Prostate gland (tissue), 2 donors: ENCODE measurements around the gene ESR1. TPM values are rescaled to one million over a fixed set of nuclear protein-coding genes. Genes with fewer than 3 reads are reported as not detected.

ENCODE experiments used
- DNase-seq: peaks from one replicate; pipeline ENCODE4 v3.0.0-alpha.2; 2019; ENCODE audit warnings: low spot score
- H3K27ac ChIP-seq, 2 donors: fragments of 200-600 bp; sonication (generic); 2 replicates each; pipeline ENCODE4 v1.5.1; 2017 to 2019
- H3K27me3 ChIP-seq: fragments of 200-600 bp; sonication (generic); replicated peaks from 2 replicates; pipeline ENCODE4 v1.5.1; 2019; ENCODE audit not compliant: insufficient read depth
- H3K36me3 ChIP-seq, 2 donors: fragments of 200-600 bp; sonication (generic); 1 replicate in 1 of 2; 2 replicates in 1 of 2; pipeline versions ENCODE4 v1.5.1 to v1.8.1; 2017 to 2019
- H3K4me1 ChIP-seq: fragments of 200-600 bp; sonication (generic); replicated peaks from 2 replicates; pipeline ENCODE4 v1.5.1; 2019
- H3K4me3 ChIP-seq, 2 donors: fragments of 200-600 bp; sonication (generic); 2 replicates each; pipeline ENCODE4 v1.5.1; 2017 to 2019
- H3K9me3 ChIP-seq: fragments of 200-600 bp; sonication (generic); 2 replicates; pipeline ENCODE4 v1.5.1; 2017
- CTCF ChIP-seq, 4 experiments: fragments of 200-600 bp in 2 of 4; fragments of 450-650 bp in 2 of 4; sonication (generic) in 2 of 4; IDR thresholded peaks; 1 replicate in 3 of 4; 2 replicates in 1 of 4; pipeline ENCODE4 v1.5.1; 2016 to 2019; ENCODE audit warnings: antibody characterized with exemption in 4 of 4, mild to moderate bottlenecking in 2 of 4, moderate library complexity in 2 of 4
- POLR2A ChIP-seq: fragments of 450-650 bp; IDR thresholded peaks from one replicate; pipeline ENCODE4 v1.6.1; 2016; ENCODE audit warnings: antibody characterized with exemption, mild to moderate bottlenecking
- POLR2AphosphoS5 ChIP-seq: sonication (generic); formaldehyde crosslinking; IDR thresholded peaks from one replicate; pipeline ENCODE4 v1.6.1; 2017; ENCODE audit warnings: antibody characterized with exemption
- WGBS: methylation state at CpG from one replicate; pipeline ENCODE4 v1.1.5; 2018; 5-methylcytosine and 5-hydroxymethylcytosine counted together
- intact Hi-C: fragments of 100-400 bp; cut with DNase I; formaldehyde crosslinking; loops from one replicate; pipeline ENCODE4 v1.14.2; 2022
- total RNA-seq, 2 donors: library from RNA; depleted of rRNA; stranded (reverse); fragments of >200 nt; gene quantifications; one replicate each; pipeline ENCODE4 v1.1.0, GENCODE V29; 2016

The ESR1 gene
- total RNA-seq, 2 donors from 2014 or later, result 2.3 to 5.6 TPM

GRCh38 chr6:152110886-152111820, 303.7 kb downstream of the ESR1 start:
- DNase-seq, result no peak
- Histone ChIP-seq H3K4me1 (no peaks in the 10 kb centered on the region), H3K4me3 (no peak overlapping the region), H3K9me3 (no peaks in the 10 kb centered on the region), H3K27me3 (no peaks in the 10 kb centered on the region), H3K36me3 (no peaks in the 10 kb centered on the region), H3K27ac (no peak overlapping the region)
- TF ChIP-seq POLR2AphosphoS5, result peak; percentile 33
- no peak for TF ChIP-seq CTCF (IDR thresholded peaks at IDR 0.05)
- 24% methylated on average over 20 of the region's 20 CpGs for WGBS
- intact Hi-C loops, result no loop called here

- Histone ChIP-seq H3K27me3 (no peaks in the 10 kb centered on the region), H3K4me1 (no peaks in the 10 kb centered on the region), H3K9me3 (no peaks in the 10 kb centered on the region), H3K4me3 (no peak overlapping the region), H3K36me3 (no peaks in the 10 kb centered on the region), H3K27ac (no peak overlapping the region)
- WGBS, result 92% methylated on average over 15 of the region's 15 CpGs
- intact Hi-C loops, result no loop called here
- TF ChIP-seq POLR2AphosphoS5 (no peak), POLR2A (no peak), CTCF (IDR thresholded peaks at IDR 0.05) (no peak)
- DNase-seq, result no peak
These were observed 305.2 kb downstream of the ESR1 start for GRCh38 chr6:152112491-152113261.

- TF ChIP-seq POLR2A (no peak), POLR2AphosphoS5 (no peak), CTCF (IDR thresholded peaks at IDR 0.05) (no peak)
- H3K4me1 ChIP-seq, result no peaks in the 10 kb centered on the region
- WGBS, result 39% methylated on average over 9 of the region's 9 CpGs
- H3K36me3 ChIP-seq, result no peaks in the 10 kb centered on the region
- intact Hi-C loops, result no loop called here
- H3K4me3 ChIP-seq, result no peak overlapping the region
- no peak for DNase-seq
- H3K9me3 ChIP-seq, result no peaks in the 10 kb centered on the region
- no peak overlapping the region for H3K27ac ChIP-seq
- no peaks in the 10 kb centered on the region for H3K27me3 ChIP-seq
These were observed 310.0 kb downstream of the ESR1 start for GRCh38 chr6:152117156-152118133.

GRCh38 chr6:152118224-152118623, 310.7 kb downstream of the ESR1 start:
- DNase-seq, result no peak
- intact Hi-C loops, result no loop called here
- Histone ChIP-seq H3K36me3 (no peaks in the 10 kb centered on the region), H3K27ac (no peak overlapping the region), H3K27me3 (no peaks in the 10 kb centered on the region), H3K4me3 (no peak overlapping the region), H3K9me3 (no peaks in the 10 kb centered on the region), H3K4me1 (no peaks in the 10 kb centered on the region)
- TF ChIP-seq CTCF (IDR thresholded peaks at IDR 0.05) (no peak), POLR2A (no peak), POLR2AphosphoS5 (no peak)
- 84% methylated on average over 3 of the region's 3 CpGs for WGBS
